ENCODE results near the gene SUFU. TPM values are rescaled to one million over a fixed set of nuclear protein-coding genes. Genes with fewer than 3 reads are reported as not detected.
A peak's percentile ranks its signal among the peaks of the same experiment; 100 is the strongest.

Gene SUFU
- total and polyA plus RNA-seq, 2 of the 13 experiments (the other 11 are each of a cell fraction or from before 2014, with no cell fraction given): 2.9 to 5.5 TPM

GRCh38 chr10:102461187-102462054 lies 42.4 kb upstream of the SUFU start (continued):
- TF ChIP-seq PHF8 (CRISPR knock-in tag; IDR thresholded peaks at IDR 0.05) (no peak; the same call in 1 of the 2 replicates), ZNF703 (CRISPR knock-in tag; IDR thresholded peaks at IDR 0.05; ENCODE audit: borderline replicate concordance) (no peak), ZNF124 (CRISPR knock-in tag; IDR thresholded peaks at IDR 0.05) (no peak), CEBPG (CRISPR knock-in tag; IDR thresholded peaks at IDR 0.05) (no peak), ZFAT (CRISPR knock-in tag; conservative IDR thresholded peaks at IDR 0.05) (no peak), MAFG (CRISPR knock-in tag; IDR thresholded peaks at IDR 0.05) (no peak), ZNF740 (CRISPR knock-in tag; IDR thresholded peaks at IDR 0.05) (no peak), STAG1 (CRISPR knock-in tag; IDR thresholded peaks at IDR 0.05) (no peak), ZNF3 (CRISPR knock-in tag; IDR thresholded peaks at IDR 0.05) (no peak), ZNF550 (CRISPR knock-in tag; IDR thresholded peaks at IDR 0.05; ENCODE audit: borderline replicate concordance) (no peak), ATAD3A (CRISPR knock-in tag; IDR thresholded peaks at IDR 0.05) (no peak), ZNF709 (CRISPR knock-in tag; IDR thresholded peaks at IDR 0.05) (no peak), ZKSCAN5 (CRISPR knock-in tag; IDR thresholded peaks at IDR 0.05) (no peak), ZSCAN12 (CRISPR knock-in tag; IDR thresholded peaks at IDR 0.05) (no peak), ZNF746 (CRISPR knock-in tag; IDR thresholded peaks at IDR 0.05) (0 out of 2 replicates have a peak, but pooled peaks have one; percentile 30), ZFP36 (IDR thresholded peaks at IDR 0.05; ENCODE audit: borderline replicate concordance, low read depth, low read length, partially characterized antibody) (no peak), HOXD1 (CRISPR knock-in tag; IDR thresholded peaks at IDR 0.05) (no peak), ZMYM3 (CRISPR knock-in tag; IDR thresholded peaks at IDR 0.05) (no peak), ZSCAN29 (CRISPR knock-in tag; conservative IDR thresholded peaks at IDR 0.05) (0 out of 2 replicates have a peak, but pooled peaks have one; percentile 33), MTF2 (CRISPR knock-in tag; IDR thresholded peaks at IDR 0.05; ENCODE audit: borderline replicate concordance) (no peak), ZFYVE20 (CRISPR knock-in tag; IDR thresholded peaks at IDR 0.05; ENCODE audit: borderline replicate concordance, low read depth) (no peak), IKZF5 (CRISPR knock-in tag; IDR thresholded peaks at IDR 0.05) (peak; percentile 61; the same call in 1 of the 2 replicates), AGO1 (IDR thresholded peaks at IDR 0.05; ENCODE audit: low read depth, low read length, poor library complexity, severe bottlenecking) (peak; percentile 32), ZNF569 (CRISPR knock-in tag; IDR thresholded peaks at IDR 0.05; ENCODE audit: borderline replicate concordance) (no peak), SALL1 (CRISPR knock-in tag; IDR thresholded peaks at IDR 0.05) (peak; percentile 74; the same call in 1 of the 2 replicates)
- TF ChIP-seq, protein P1, sequence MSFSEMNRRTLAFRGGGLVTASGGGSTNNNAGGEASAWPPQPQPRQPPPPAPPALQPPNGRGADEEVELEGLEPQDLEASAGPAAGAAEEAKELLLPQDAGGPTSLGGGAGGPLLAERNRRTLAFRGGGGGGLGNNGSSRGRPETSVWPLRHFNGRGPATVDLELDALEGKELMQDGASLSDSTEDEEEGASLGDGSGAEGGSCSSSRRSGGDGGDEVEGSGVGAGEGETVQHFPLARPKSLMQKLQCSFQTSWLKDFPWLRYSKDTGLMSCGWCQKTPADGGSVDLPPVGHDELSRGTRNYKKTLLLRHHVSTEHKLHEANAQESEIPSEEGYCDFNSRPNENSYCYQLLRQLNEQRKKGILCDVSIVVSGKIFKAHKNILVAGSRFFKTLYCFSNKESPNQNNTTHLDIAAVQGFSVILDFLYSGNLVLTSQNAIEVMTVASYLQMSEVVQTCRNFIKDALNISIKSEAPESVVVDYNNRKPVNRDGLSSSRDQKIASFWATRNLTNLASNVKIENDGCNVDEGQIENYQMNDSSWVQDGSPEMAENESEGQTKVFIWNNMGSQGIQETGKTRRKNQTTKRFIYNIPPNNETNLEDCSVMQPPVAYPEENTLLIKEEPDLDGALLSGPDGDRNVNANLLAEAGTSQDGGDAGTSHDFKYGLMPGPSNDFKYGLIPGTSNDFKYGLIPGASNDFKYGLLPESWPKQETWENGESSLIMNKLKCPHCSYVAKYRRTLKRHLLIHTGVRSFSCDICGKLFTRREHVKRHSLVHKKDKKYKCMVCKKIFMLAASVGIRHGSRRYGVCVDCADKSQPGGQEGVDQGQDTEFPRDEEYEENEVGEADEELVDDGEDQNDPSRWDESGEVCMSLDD (CRISPR knock-in tag; IDR thresholded peaks at IDR 0.05; ENCODE audit: borderline replicate concordance): no peak
- TF ChIP-seq, protein P2, sequence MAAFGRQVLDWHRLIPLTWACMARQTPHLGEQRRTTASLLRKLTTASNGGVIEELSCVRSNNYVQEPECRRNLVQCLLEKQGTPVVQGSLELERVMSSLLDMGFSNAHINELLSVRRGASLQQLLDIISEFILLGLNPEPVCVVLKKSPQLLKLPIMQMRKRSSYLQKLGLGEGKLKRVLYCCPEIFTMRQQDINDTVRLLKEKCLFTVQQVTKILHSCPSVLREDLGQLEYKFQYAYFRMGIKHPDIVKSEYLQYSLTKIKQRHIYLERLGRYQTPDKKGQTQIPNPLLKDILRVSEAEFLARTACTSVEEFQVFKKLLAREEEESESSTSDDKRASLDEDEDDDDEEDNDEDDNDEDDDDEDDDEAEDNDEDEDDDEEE (CRISPR knock-in tag; IDR thresholded peaks at IDR 0.05): no peak

All from HepG2 (cell line).